AG04449 (cell line): ENCODE measurements around the gene MEIOSIN.

ENCODE experiments used
- CTCF ChIA-PET: fragments of 350-600 bp; formaldehyde crosslinking; extraction: SDS; loops from one replicate; lab custom pipeline; 2021; ENCODE audit warnings: antibody characterized with exemption; lab: Yijun Ruan, JAX
- POLR2A ChIA-PET: fragments of 400-600, 350-600 bp; formaldehyde crosslinking; extraction: SDS; loops from one replicate; lab custom pipeline; 2020; ENCODE audit warnings: antibody characterized with exemption, inconsistent platforms; lab: Yijun Ruan, JAX
- DNase-seq: peaks from one replicate; pipeline ENCODE4 v3.0.0-alpha.2; 2010; ENCODE audit warnings: low read depth, low spot score
- H3K4me3 ChIP-seq: 2 replicates; pipeline ENCODE4 v1.5.1; 2011; ENCODE audit warnings: low read depth, mild to moderate bottlenecking, control low read depth, low read length
- CTCF ChIP-seq: IDR thresholded peaks from one replicate; pipeline ENCODE4 v1.5.1; 2011; ENCODE audit warnings: mild to moderate bottlenecking, moderate library complexity, low read length, control low read depth, inconsistent platforms; ENCODE audit not compliant: insufficient read depth; ENCODE audit errors: missing control alignments

The MEIOSIN gene

GRCh38 chr19:45752639-45753038, 19.4 kb downstream of the MEIOSIN start:
- DNase-seq: no peak
- no peak overlapping the region for H3K4me3 ChIP-seq
- no peak for TF ChIP-seq CTCF
- POLR2A ChIA-PET: interaction anchor here (0.6 to 3.2 kb wide), 2 partner anchors 17 to 140 kb away, joined by 3 to 8 read pairs; partner anchors contain the start of gene SIX5
- CTCF ChIA-PET: interaction anchor here (1.3 to 2.1 kb wide), 2 partner anchors 17 to 71 kb away, joined by 4 to 8 read pairs; partner anchors contain the start of gene SIX5

GRCh38 chr19:45753548-45753947, 20.3 kb downstream of the MEIOSIN start:
- CTCF ChIA-PET: interaction anchor here (0.9 to 2.1 kb wide), 5 partner anchors 16 to 72 kb away, joined by 3 to 8 read pairs (median 4); partner anchors contain the start of genes FBXO46 and SIX5
- no peak for DNase-seq
- no peak overlapping the region for H3K4me3 ChIP-seq
- no peak for TF ChIP-seq CTCF
- POLR2A ChIA-PET: interaction anchor here (3.2 kb wide), 1 partner anchor 16 kb away, joined by 8 read pairs; the partner anchor contains the start of gene SIX5

GRCh38 chr19:45754323-45754722, 21.1 kb downstream of the MEIOSIN start:
- TF ChIP-seq CTCF: no peak
- DNase-seq: no peak
- ChIA-PET POLR2A (interaction anchor here (0.9 to 3.2 kb wide), 2 partner anchors 15 to 38 kb away, joined by 3 to 8 read pairs; partner anchors contain the start of genes DMWD and SIX5), CTCF (interaction anchor here (1.0 to 2.1 kb wide), 4 partner anchors 9 to 61 kb away, joined by 3 to 8 read pairs (median 5); partner anchors contain the start of genes FBXO46 and SIX5)
- no peak overlapping the region for H3K4me3 ChIP-seq

- no peak overlapping the region for H3K4me3 ChIP-seq
- CTCF ChIA-PET: interaction anchor here (1.1 kb wide), 1 partner anchor 10 kb away, joined by 6 read pairs; no protein-coding TSS in a partner anchor
- TF ChIP-seq CTCF: no peak
- POLR2A ChIA-PET: interaction anchor here (1.2 kb wide), 1 partner anchor 9 kb away, joined by 3 read pairs; no protein-coding TSS in a partner anchor
- DNase-seq: no peak
Measured at GRCh38 chr19:45757695-45758094, 24.5 kb downstream of the MEIOSIN start.

- no peak overlapping the region for H3K4me3 ChIP-seq
- CTCF ChIA-PET: interaction anchor here (0.6 to 1.1 kb wide), 2 partner anchors 9 to 13 kb away, joined by 3 to 6 read pairs; no protein-coding TSS in a partner anchor
- POLR2A ChIA-PET: interaction anchor here (1.2 kb wide), 1 partner anchor 40 kb away, joined by 4 read pairs; no protein-coding TSS in a partner anchor
- no peak for DNase-seq
- no peak for TF ChIP-seq CTCF
Measured at GRCh38 chr19:45758921-45759320, 25.7 kb downstream of the MEIOSIN start.

GRCh38 chr19:45761714-45762113, 28.5 kb downstream of the MEIOSIN start:
- TF ChIP-seq CTCF: no peak
- no peak overlapping the region for H3K4me3 ChIP-seq
- ChIA-PET CTCF (interaction anchor here (1.3 kb wide), 1 partner anchor 10 kb away, joined by 4 read pairs; no protein-coding TSS in a partner anchor), POLR2A (no interaction called here)
- DNase-seq: no peak
